GM18868 (cell line): Measurements from ENCODE around the gene ATP6V1A.

Experiments
- ATAC-seq: cut with Tn5 transposase; IDR thresholded peaks from one replicate; pipeline ENCODE4 v1.9.1; 2021; ENCODE audit warnings: mild to moderate bottlenecking, moderate library complexity; ENCODE audit not compliant: unreplicated experiment

Gene ATP6V1A

GRCh38 chr3:113745756-113746547, 883 bp upstream of the ATP6V1A start, which contains the start of gene NAA50:
TSS of gene NAA50 (minus strand) at chr3:113746249. CDS start at chr3:113745949, 300 bp downstream.
- ATAC-seq: peak; percentile 46

GRCh38 chr3:113747283-113748046, 630 bp downstream of the ATP6V1A start:
- ATAC-seq: no peak

GRCh38 chr3:113751141-113751540, 4.3 kb downstream of the ATP6V1A start:
- no peak for ATAC-seq

- no peak for ATAC-seq
Measured at GRCh38 chr3:113753376-113753985, 6.6 kb downstream of the ATP6V1A start.

- peak; percentile 81 for ATAC-seq
Measured at GRCh38 chr3:113754494-113755159, 7.8 kb downstream of the ATP6V1A start.

- no peak for ATAC-seq
Measured at GRCh38 chr3:113758389-113759024, 11.7 kb downstream of the ATP6V1A start.

- no peak for ATAC-seq
Measured at GRCh38 chr3:113764698-113765097, 17.9 kb downstream of the ATP6V1A start.

GRCh38 chr3:113769551-113769950, 22.7 kb downstream of the ATP6V1A start:
- ATAC-seq: peak; percentile 55

- ATAC-seq: no peak
Measured at GRCh38 chr3:113771993-113772392, 25.2 kb downstream of the ATP6V1A start.

GRCh38 chr3:113773381-113773780, 26.5 kb downstream of the ATP6V1A start:
- no peak for ATAC-seq

- ATAC-seq: no peak
Measured at GRCh38 chr3:113775516-113775915, 28.7 kb downstream of the ATP6V1A start.

GRCh38 chr3:113776564-113776963, 29.7 kb downstream of the ATP6V1A start:
- no peak for ATAC-seq

GRCh38 chr3:113783463-113783862, 36.6 kb downstream of the ATP6V1A start:
- peak; percentile 93 for ATAC-seq

- ATAC-seq: peak; percentile 3
Measured at GRCh38 chr3:113783980-113784379, 37.1 kb downstream of the ATP6V1A start.

GRCh38 chr3:113791381-113791780, 44.5 kb downstream of the ATP6V1A start:
- ATAC-seq: no peak

- ATAC-seq: no peak
Measured at GRCh38 chr3:113794526-113794925, 47.7 kb downstream of the ATP6V1A start.

- no peak for ATAC-seq
Measured at GRCh38 chr3:113795693-113796092, 48.9 kb downstream of the ATP6V1A start.

- no peak for ATAC-seq
Measured at GRCh38 chr3:113802795-113803455, 56.1 kb downstream of the ATP6V1A start.

- no peak for ATAC-seq
Measured at GRCh38 chr3:113804661-113805060, 57.8 kb downstream of the ATP6V1A start.

- ATAC-seq: no peak
Measured at GRCh38 chr3:113805249-113805648, 58.4 kb downstream of the ATP6V1A start.
